GM08714 (cell line): ENCODE results near the gene HNF1B.
"Not testable (repeated sequence)": the region's sequence is repeated elsewhere in the genome, so short reads cannot be mapped to it uniquely, and the experiment has no call there.

Experiments
- H3K4me3 ChIP-seq: fragments of 200-500 bp; sonication (Bioruptor generic); 2 replicates; pipeline ENCODE4 v1.5.1; 2014; ENCODE audit warnings: mild to moderate bottlenecking, low read length, inconsistent platforms
- ZNF274 ChIP-seq: IDR thresholded peaks from 2 replicates; pipeline ENCODE4 v1.6.1; 2012; ENCODE audit warnings: mild to moderate bottlenecking, low read depth, low read length

HNF1B gene

GRCh38 chr17:37693328-37693727, 51.5 kb downstream of the HNF1B start:
- no peak for TF ChIP-seq ZNF274
- H3K4me3 ChIP-seq, result no peak overlapping the region

DNA sequence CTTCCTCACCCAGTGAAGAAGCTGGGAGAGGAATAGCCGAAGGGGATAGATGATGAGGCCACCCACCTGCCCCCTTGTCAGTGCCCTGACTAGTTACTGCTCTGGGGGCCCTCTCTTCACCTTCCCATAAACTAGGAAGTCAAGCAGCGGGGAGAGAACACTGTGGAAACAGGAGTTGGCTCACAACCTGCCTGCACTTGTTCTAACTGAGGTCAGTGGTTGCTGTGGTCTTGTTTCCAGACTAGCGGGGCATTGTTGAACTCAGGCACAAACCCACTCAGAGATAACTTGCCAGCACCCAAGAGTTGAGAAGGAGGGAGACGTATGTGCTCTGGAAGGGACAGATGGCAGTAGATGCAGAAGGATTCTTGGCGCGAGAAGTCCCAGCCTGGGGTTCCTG, 53.1 kb downstream of the HNF1B start:
- no peak for TF ChIP-seq ZNF274
- H3K4me3 ChIP-seq, result no peak overlapping the region

GRCh38 chr17:37689317-37689716, 55.5 kb downstream of the HNF1B start:
- TF ChIP-seq ZNF274, result no peak
- H3K4me3 ChIP-seq, result no peak overlapping the region

DNA sequence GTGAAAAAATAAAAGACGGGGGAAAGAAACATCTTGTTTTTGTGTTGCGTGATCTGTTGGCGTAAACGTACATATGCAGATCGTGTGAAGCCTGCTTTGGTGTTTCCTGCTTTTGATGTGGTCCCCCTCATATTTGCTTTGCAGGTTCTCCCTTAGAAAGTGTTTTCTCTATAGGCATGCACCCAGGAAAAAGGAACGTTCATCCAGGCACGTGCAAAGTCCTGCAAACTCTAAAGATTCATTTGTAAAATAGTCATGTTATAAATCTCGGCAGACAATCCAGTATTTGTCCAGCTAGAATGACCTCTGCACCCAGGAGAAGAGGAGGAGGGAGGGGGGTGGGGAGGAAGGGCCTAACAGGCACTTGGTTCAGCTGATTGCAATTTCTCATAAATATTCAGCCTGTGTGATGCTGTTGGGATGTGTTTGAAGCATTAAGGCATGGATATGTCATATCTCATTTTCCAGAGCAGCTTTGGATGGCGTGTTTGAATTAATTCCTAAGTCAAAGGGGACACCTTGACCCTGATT, 61.3 kb downstream of the HNF1B start:
- no peak for TF ChIP-seq ZNF274
- no peak overlapping the region for H3K4me3 ChIP-seq

GRCh38 chr17:37682007-37682406, 62.9 kb downstream of the HNF1B start:
- TF ChIP-seq ZNF274, result no peak
- no peak overlapping the region for H3K4me3 ChIP-seq

GRCh38 chr17:37679995-37680394, 64.9 kb downstream of the HNF1B start:
- not testable (repeated sequence) for H3K4me3 ChIP-seq

DNA sequence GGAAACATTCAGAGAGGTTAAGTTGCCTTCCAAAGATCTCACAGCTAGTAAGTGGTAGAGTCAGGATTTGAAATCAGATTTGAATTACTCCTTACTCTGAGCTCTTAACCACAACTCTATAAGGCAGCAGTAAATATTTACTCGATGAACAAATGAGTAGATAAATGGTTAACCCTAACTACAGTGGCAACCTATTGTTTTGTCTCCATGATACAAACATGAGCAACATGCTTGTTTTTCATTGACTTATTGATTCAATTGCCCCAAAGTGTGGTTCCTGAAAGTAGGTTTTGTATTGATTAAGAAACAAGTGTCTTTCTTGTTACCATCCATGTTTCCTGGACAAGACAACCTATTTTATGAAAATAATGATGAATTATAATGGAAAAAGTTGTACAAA, 66.8 kb downstream of the HNF1B start:
- TF ChIP-seq ZNF274, result no peak
- H3K4me3 ChIP-seq, result no peak overlapping the region

DNA sequence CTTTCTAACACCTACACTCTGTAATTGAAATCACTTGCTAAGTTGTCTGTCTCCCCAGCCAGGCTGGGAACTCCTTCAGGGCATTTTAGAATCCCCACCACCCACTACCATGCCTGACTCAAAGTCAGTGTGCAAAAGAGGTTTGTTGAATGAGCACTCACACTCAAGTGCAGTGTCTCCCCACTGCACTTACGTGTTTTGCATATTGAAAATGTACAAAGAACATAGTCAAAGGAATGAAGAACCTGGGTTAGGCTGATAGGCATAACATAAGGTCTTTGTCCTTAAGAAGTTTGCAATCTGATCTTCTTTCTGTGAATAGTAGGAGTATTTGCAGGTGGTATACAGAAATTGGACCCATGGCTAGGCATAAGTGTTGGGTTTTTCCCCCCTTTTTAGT, 67.8 kb downstream of the HNF1B start:
- no peak overlapping the region for H3K4me3 ChIP-seq
- no peak for TF ChIP-seq ZNF274

DNA sequence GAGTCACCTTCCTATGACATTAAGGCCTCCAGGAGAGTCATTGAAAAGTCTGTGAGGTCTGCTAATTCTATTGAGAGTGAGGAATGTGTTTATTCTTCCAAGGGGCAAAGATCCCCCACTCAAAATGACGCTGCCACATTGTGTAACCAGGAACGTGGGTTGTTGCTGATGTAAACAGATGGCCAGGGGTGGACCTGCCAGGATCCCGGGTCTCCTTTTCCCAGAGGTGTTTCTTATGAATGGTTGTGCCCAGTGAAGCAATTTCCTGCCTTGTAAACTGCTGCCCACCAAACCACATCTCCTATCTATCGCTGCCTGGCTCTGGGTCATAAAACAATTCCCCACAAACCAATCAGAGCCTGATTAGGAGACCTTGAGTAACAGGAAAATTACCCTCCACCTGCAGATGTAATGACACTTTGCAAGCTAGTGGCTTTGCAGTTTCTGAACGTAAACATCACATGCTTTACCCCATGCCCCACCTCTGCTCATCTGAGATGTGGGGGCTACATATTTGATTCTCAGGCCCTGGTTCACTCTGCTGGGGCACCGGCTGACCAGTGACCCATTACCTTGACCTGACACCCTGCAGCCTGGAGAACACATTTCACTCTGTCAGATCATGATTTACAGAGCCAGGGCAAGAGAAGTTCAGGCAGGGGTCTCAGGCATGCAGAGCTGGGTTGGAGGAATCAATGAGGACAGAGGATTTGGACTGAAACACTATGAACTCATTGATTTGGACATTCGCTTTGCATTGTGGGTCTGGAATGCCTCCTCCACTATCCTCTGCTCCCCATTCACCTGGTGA, 68.5 kb downstream of the HNF1B start:
- no peak overlapping the region for H3K4me3 ChIP-seq
- TF ChIP-seq ZNF274, result no peak

GRCh38 chr17:37674511-37674910, 70.3 kb downstream of the HNF1B start:
- TF ChIP-seq ZNF274, result no peak
- H3K4me3 ChIP-seq, result no peak overlapping the region

DNA sequence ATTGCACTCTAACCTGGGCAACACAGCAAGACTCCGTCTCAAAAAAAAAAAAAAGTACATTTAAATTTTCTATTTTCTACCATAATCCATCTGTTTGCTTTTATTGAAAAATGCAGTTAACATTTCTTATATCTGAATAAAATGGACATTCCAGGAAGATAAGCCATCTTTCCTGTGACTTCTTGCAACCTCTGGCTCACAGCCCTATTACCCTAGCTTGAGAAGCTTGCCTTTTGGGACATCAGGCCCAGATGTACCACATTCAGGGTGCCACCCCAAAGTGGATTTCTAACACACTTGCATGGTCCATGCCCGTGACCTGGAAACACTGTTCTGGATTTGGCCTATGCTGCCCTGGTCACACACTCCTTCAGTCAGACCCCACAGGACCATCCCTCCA, 71.5 kb downstream of the HNF1B start:
- no peak for TF ChIP-seq ZNF274
- no peak overlapping the region for H3K4me3 ChIP-seq

- no peak for TF ChIP-seq ZNF274
- H3K4me3 ChIP-seq, result no peak overlapping the region
Measured at GRCh38 chr17:37672548-37673078, 72.2 kb downstream of the HNF1B start.

- no peak overlapping the region for H3K4me3 ChIP-seq
- no peak for TF ChIP-seq ZNF274
Measured at GRCh38 chr17:37671824-37672547, 72.9 kb downstream of the HNF1B start.

DNA sequence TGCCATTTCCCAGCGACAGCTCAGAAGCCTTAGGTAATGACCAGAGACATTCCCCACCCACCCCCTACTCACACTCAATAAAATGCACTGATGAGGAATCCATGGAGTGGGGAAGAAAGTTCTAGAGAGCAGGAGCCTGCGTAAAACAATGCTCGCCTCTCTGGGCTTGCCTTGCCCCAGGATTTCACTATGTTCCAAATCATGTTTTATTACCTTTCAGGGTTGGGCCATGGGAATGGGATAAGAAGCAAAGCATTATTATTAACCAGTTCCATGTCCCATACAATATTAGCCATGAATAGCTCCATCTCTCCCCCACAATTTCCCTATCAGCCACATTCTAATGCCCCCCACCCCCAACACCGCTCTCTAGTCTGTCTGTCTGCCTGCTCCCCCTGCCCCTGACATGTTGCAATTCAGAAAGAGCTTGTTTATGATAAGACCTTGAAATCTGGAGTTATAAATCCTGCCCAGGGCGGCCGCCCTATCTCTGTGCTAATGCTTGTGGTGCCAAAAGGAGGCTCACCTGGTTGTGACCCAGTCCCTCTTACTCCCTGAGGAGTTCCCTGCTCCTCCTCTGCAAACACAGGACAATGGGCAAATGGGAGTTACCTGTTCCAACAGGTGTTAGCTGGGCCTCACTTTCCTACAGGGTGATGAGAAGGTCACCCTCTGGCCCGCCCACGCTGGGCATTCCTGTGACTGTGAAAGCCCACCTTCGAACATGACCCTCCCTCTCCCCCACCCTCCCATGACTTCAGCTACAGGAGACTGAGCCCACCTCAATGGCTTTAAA, 73.6 kb downstream of the HNF1B start:
- TF ChIP-seq ZNF274, result no peak
- H3K4me3 ChIP-seq, result no peak overlapping the region
